ENCODE results near the gene TEX44. TPM values are rescaled to one million over a fixed set of nuclear protein-coding genes. Genes with fewer than 3 reads are reported as not detected.
"Not testable (repeated sequence)": the region's sequence is repeated elsewhere in the genome, so short reads cannot be mapped to it uniquely, and the experiment has no call there.

The TEX44 gene
- total RNA-seq, 1 experiment from 2014 or later: not detected

- TF ChIP-seq TCF7L2 (IDR thresholded peaks at IDR 0.05; ENCODE audit: borderline replicate concordance, extremely low read depth, insufficient read depth, insufficient read length): no peak
- no peak for TF ChIP-seq YY1 (IDR thresholded peaks at IDR 0.05; ENCODE audit: extremely low read depth, insufficient replicate concordance, low read depth, low read length)
- TF ChIP-seq CTCF (IDR thresholded peaks at IDR 0.05 in 2 of 3, conservative IDR thresholded peaks at IDR 0.05 in 1 of 3; ENCODE audit: borderline replicate concordance in 1 of 3, insufficient read depth in 1 of 3, low read depth in 2 of 3, low read length in 2 of 3): no peak
- TF ChIP-seq POLR2AphosphoS5 (IDR thresholded peaks at IDR 0.05; ENCODE audit: low read depth, low read length): no peak
Measured at GRCh38 chr2:231568098-231568784, 24.4 kb upstream of the TEX44 start (continued).

- ChIA-PET RAD21 (ENCODE audit: low non-redundant PET in 1 of 2, low total read pairs in 2 of 2, uncharacterized antibody in 2 of 2, unreplicated experiment in 2 of 2) (no interaction called here), POLR2A (no interaction called here), CTCF (interaction anchor here (0.6 kb wide), 1 partner anchor 82 kb away, joined by 3 read pairs; no protein-coding TSS in a partner anchor)
- no peaks in the 10 kb centered on the region for H3K79me2 ChIP-seq (ENCODE audit: insufficient read depth, low read length)
- H3K4me2 ChIP-seq (ENCODE audit: low read length): no peak overlapping the region
- H2AFZ ChIP-seq (ENCODE audit: low read depth, low read length, poor library complexity, severe bottlenecking): no peak overlapping the region
- H3K27ac ChIP-seq (ENCODE audit: low read depth, low read length): no peak overlapping the region
- no peak for ATAC-seq
- no peaks in the 10 kb centered on the region for H3K27me3 ChIP-seq (ENCODE audit: insufficient read depth, low read length)
- H3K4me1 ChIP-seq (ENCODE audit: control insufficient read depth in 1 of 2, insufficient read depth in 2 of 2, low read length in 2 of 2): no peaks in the 10 kb centered on the region
- H3K9me2 ChIP-seq (ENCODE audit: insufficient read depth): no peaks in the 10 kb centered on the region
- no peaks in the 10 kb centered on the region for H3K9me3 ChIP-seq (ENCODE audit: control insufficient read depth in 1 of 2, insufficient read depth in 1 of 2, low read depth in 1 of 2, low read length in 2 of 2)
- no TSS peak for BruUV-seq (replicated peaks)
- TF ChIP-seq CEBPB (IDR thresholded peaks at IDR 0.05; ENCODE audit: low read depth): no peak
- no peak for TF ChIP-seq POLR2AphosphoS5 (IDR thresholded peaks at IDR 0.05; ENCODE audit: low read depth, low read length)
- TF ChIP-seq YY1 (IDR thresholded peaks at IDR 0.05; ENCODE audit: extremely low read depth, insufficient replicate concordance, low read depth, low read length): no peak
- TF ChIP-seq, protein P1, sequence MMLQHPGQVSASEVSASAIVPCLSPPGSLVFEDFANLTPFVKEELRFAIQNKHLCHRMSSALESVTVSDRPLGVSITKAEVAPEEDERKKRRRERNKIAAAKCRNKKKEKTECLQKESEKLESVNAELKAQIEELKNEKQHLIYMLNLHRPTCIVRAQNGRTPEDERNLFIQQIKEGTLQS (IDR thresholded peaks at IDR 0.05): no peak
- TF ChIP-seq EZH2 (IDR thresholded peaks at IDR 0.05): no peak
- TF ChIP-seq, protein P2, sequence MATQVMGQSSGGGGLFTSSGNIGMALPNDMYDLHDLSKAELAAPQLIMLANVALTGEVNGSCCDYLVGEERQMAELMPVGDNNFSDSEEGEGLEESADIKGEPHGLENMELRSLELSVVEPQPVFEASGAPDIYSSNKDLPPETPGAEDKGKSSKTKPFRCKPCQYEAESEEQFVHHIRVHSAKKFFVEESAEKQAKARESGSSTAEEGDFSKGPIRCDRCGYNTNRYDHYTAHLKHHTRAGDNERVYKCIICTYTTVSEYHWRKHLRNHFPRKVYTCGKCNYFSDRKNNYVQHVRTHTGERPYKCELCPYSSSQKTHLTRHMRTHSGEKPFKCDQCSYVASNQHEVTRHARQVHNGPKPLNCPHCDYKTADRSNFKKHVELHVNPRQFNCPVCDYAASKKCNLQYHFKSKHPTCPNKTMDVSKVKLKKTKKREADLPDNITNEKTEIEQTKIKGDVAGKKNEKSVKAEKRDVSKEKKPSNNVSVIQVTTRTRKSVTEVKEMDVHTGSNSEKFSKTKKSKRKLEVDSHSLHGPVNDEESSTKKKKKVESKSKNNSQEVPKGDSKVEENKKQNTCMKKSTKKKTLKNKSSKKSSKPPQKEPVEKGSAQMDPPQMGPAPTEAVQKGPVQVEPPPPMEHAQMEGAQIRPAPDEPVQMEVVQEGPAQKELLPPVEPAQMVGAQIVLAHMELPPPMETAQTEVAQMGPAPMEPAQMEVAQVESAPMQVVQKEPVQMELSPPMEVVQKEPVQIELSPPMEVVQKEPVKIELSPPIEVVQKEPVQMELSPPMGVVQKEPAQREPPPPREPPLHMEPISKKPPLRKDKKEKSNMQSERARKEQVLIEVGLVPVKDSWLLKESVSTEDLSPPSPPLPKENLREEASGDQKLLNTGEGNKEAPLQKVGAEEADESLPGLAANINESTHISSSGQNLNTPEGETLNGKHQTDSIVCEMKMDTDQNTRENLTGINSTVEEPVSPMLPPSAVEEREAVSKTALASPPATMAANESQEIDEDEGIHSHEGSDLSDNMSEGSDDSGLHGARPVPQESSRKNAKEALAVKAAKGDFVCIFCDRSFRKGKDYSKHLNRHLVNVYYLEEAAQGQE (IDR thresholded peaks at IDR 0.05; ENCODE audit: low read depth): no peak
- DNase-seq (ENCODE audit: low read depth, low spot score): no peak
- no peaks in the 10 kb centered on the region for H4K20me1 ChIP-seq (ENCODE audit: insufficient read depth)
- no peak overlapping the region for H3K9ac ChIP-seq (ENCODE audit: low read length)
- intact Hi-C loops (cut with micrococcal nuclease): no loop called here
- no peak overlapping the region for H3K4me3 ChIP-seq (replicated peaks in 1 of 2; ENCODE audit: low read depth in 1 of 2, low read length in 2 of 2)
- H3K36me3 ChIP-seq (ENCODE audit: control insufficient read depth in 1 of 2, insufficient read depth in 2 of 2, low read length in 2 of 2): no peaks in the 10 kb centered on the region
Measured at GRCh38 chr2:231568785-231569435, 23.8 kb upstream of the TEX44 start.

- H4K20me1 ChIP-seq (ENCODE audit: insufficient read depth); H3K4me1 ChIP-seq (ENCODE audit: control insufficient read depth in 1 of 2, insufficient read depth in 2 of 2, low read length in 2 of 2); H3K36me3 ChIP-seq (ENCODE audit: control insufficient read depth in 1 of 2, insufficient read depth in 2 of 2, low read length in 2 of 2); H2AFZ ChIP-seq (ENCODE audit: low read depth, low read length, poor library complexity, severe bottlenecking); intact Hi-C loops (cut with micrococcal nuclease); CTCF ChIA-PET; H3K79me2 ChIP-seq (ENCODE audit: insufficient read depth, low read length); ATAC-seq; DNase-seq (ENCODE audit: low read depth, low spot score); H3K4me3 ChIP-seq (replicated peaks in 1 of 2; ENCODE audit: low read depth in 1 of 2, low read length in 2 of 2); RAD21 ChIA-PET (ENCODE audit: low non-redundant PET in 1 of 2, low total read pairs in 2 of 2, uncharacterized antibody in 2 of 2, unreplicated experiment in 2 of 2); H3K9me3 ChIP-seq (ENCODE audit: control insufficient read depth in 1 of 2, insufficient read depth in 1 of 2, low read depth in 1 of 2, low read length in 2 of 2); BruUV-seq (replicated peaks); H3K27me3 ChIP-seq (ENCODE audit: insufficient read depth, low read length); POLR2A ChIA-PET; H3K9ac ChIP-seq (ENCODE audit: low read length); H3K4me2 ChIP-seq (ENCODE audit: low read length); H3K27ac ChIP-seq (ENCODE audit: low read depth, low read length); H3K9me2 ChIP-seq (ENCODE audit: insufficient read depth): not testable (repeated sequence)
Measured at GRCh38 chr2:231570915-231571314, 21.7 kb upstream of the TEX44 start.
